HEK293T (cell line): Measurements from ENCODE around the gene DNASE1L2.

Source experiments
- ARNT ChIP-seq: fragments of 450-650 bp; IDR thresholded peaks from 2 replicates; pipeline ENCODE4 v1.6.1; 2017; ENCODE audit warnings: mild to moderate bottlenecking
- BHLHE40 ChIP-seq: fragments of 450-650 bp; IDR thresholded peaks from 2 replicates; pipeline ENCODE4 v1.6.1; 2016; ENCODE audit warnings: mild to moderate bottlenecking, moderate library complexity, borderline replicate concordance
- CTBP1 ChIP-seq: fragments of 450-650 bp; IDR thresholded peaks from 2 replicates; pipeline ENCODE4 v1.6.1; 2016; ENCODE audit warnings: borderline replicate concordance
- ELF4 ChIP-seq: fragments of 450-650 bp; IDR thresholded peaks from 2 replicates; pipeline ENCODE4 v1.6.1; 2017; ENCODE audit warnings: antibody characterized with exemption
- FOXA1 ChIP-seq: fragments of 450-650 bp; IDR thresholded peaks from 2 replicates; pipeline ENCODE4 v1.6.1; 2016; ENCODE audit warnings: mild to moderate bottlenecking
- FOXM1 ChIP-seq: fragments of 450-650 bp; IDR thresholded peaks from 2 replicates; pipeline ENCODE4 v1.6.1; 2017; ENCODE audit warnings: mild to moderate bottlenecking, borderline replicate concordance
- HDGF ChIP-seq: fragments of 450-650 bp; IDR thresholded peaks from 2 replicates; pipeline ENCODE4 v1.6.1; 2017; ENCODE audit warnings: antibody characterized with exemption, borderline replicate concordance
- L3MBTL2 ChIP-seq: fragments of 450-650 bp; conservative IDR thresholded peaks from 2 replicates; pipeline ENCODE4 v1.6.1; 2016; ENCODE audit warnings: mild to moderate bottlenecking
- LEF1 ChIP-seq: fragments of 450-650 bp; IDR thresholded peaks from 2 replicates; pipeline ENCODE4 v1.6.1; 2017; ENCODE audit warnings: mild to moderate bottlenecking, borderline replicate concordance
- SP1 ChIP-seq: fragments of 450-650 bp; IDR thresholded peaks from 2 replicates; pipeline ENCODE4 v1.6.1; 2017
- SUZ12 ChIP-seq: fragments of 450-650 bp; IDR thresholded peaks from 2 replicates; pipeline ENCODE4 v1.6.1; 2016; ENCODE audit warnings: mild to moderate bottlenecking
- ZNF384 ChIP-seq: fragments of 450-650 bp; IDR thresholded peaks from 2 replicates; pipeline ENCODE4 v1.6.1; 2016
- TF ChIP-seq, protein P1 (sequence below): fragments of 450-650 bp; IDR thresholded peaks from 2 replicates; pipeline ENCODE4 v1.6.1; 2016

DNA sequence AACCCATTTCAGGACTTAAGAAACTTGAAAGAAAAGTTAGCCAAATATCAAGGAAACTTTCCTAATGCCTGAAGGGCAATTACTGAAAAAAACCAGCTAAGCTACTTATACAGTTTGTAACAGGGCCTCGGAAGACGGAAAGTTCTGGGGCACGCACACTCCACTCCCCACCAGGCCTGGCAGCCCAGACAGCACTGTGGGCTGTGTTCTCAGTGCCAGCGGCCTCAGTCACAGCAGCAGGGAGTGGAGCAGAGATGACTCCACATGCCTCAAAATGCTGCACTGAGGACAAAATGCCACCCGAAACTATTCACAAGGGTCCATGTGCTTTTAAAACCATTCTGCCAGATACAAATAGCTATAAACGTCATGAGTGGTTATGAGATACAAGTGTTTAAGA is 21.5 kb downstream of the DNASE1L2 start:
- TF ChIP-seq SP1 (no peak), FOXM1 (no peak), HDGF (no peak), ARNT (no peak), ELF4 (no peak), SUZ12 (no peak), ZNF384 (no peak), CTBP1 (no peak), BHLHE40 (no peak), FOXA1 (no peak), LEF1 (no peak), L3MBTL2 (no peak)
- TF ChIP-seq, protein P1, sequence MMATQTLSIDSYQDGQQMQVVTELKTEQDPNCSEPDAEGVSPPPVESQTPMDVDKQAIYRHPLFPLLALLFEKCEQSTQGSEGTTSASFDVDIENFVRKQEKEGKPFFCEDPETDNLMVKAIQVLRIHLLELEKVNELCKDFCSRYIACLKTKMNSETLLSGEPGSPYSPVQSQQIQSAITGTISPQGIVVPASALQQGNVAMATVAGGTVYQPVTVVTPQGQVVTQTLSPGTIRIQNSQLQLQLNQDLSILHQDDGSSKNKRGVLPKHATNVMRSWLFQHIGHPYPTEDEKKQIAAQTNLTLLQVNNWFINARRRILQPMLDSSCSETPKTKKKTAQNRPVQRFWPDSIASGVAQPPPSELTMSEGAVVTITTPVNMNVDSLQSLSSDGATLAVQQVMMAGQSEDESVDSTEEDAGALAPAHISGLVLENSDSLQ = no peak
